ENCODE measurements around the gene KRT78. TPM values are rescaled to one million over a fixed set of nuclear protein-coding genes. Genes with fewer than 3 reads are reported as not detected.

Gene KRT78
- total and polyA plus RNA-seq, 2 donors (not counting 1 experiment from before 2014, with no cell fraction given), result not detected

DNA sequence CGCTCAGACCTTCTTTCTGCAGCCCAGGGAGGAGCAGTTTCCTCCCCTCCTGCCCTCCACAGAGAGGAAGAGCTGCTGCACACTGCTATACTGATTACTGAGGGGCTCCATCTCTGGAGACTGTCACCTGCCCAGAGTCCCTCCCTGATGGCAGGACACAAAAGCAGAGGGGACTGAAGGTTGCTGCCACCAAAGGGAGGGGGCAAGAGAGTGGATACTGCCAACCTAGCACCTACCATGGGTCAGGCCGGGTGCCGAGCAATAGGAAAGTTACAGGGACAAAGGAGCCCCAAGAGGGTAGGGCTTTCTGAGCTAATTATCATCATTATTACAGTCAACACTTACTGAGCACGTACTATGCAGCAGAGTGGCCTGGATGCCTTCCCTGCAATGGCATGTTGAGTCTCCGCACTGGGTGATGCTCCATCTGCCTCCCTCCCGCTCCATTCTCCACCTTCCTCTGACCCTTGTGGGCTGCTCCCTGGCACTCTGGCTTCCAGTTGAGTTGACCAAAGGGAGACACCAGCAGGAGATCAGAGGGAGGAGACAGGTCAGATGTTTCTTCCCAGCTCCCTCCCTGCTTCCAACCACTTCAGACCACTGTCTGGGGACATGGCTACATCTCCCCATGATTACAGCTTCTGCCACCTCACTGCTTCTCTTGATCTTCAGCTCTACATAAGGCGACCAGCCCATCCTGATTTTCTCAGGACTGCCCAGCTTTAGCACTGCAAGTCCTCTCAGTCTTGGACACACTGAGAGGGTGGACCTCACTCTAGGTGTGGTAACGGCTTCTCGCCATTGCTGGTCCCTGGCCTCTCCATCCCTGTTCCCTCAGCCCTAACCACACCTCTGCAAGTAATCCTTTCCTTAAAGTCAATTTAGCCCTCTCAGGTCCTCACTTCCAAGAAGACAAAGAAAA lies 12.0 kb downstream of the KRT78 start:
- Histone ChIP-seq H3K79me2 (ENCODE audit: control insufficient read depth, insufficient read depth, low read length) (no peaks in the 10 kb centered on the region), H3K4me1 (ENCODE audit: control insufficient read depth in 2 of 2, insufficient read depth in 2 of 2, low read length in 2 of 2) (no peaks in the 10 kb centered on the region), H3K36me3 (replicated peaks in 1 of 2; ENCODE audit: control extremely low read depth in 1 of 2, control insufficient read depth in 1 of 2, extremely low read depth in 1 of 2, insufficient read depth in 2 of 2, low read length in 1 of 2) (no peaks in the 10 kb centered on the region), H3K27me3 (replicated peaks in 1 of 4; ENCODE audit: control extremely low read depth in 1 of 4, control insufficient read depth in 3 of 4, insufficient read depth in 4 of 4, low read length in 3 of 4) (no peaks in the 10 kb centered on the region), H3K9ac (ENCODE audit: low read length) (no peak overlapping the region), H3K9me3 (ENCODE audit: control extremely low read depth in 1 of 3, control insufficient read depth in 2 of 3, insufficient read depth in 1 of 3, low read length in 2 of 3) (no peaks in the 10 kb centered on the region), H3K4me3 (ENCODE audit: control extremely low read depth in 1 of 5, extremely low read depth in 1 of 5, insufficient read depth in 1 of 5, low read depth in 2 of 5, low read length in 4 of 5) (no peak overlapping the region), H3K27ac (ENCODE audit: low read length in 2 of 2) (no peak overlapping the region), H3K4me2 (replicated peaks; ENCODE audit: low read depth, low read length, poor library complexity, severe bottlenecking) (no peak overlapping the region), H4K20me1 (ENCODE audit: control insufficient read depth, insufficient read depth, low read length, poor library complexity, severe bottlenecking) (no peaks in the 10 kb centered on the region), H2AFZ (ENCODE audit: insufficient read depth, low read depth, low read length, poor library complexity, severe bottlenecking) (no peak overlapping the region)
- H3K27ac Mint-ChIP-seq, result no peak overlapping the region
- intact Hi-C loops (cut with micrococcal nuclease), result no loop called here
- peaks cover 52% of the 10 kb centered on the region for H3K27me3 Mint-ChIP-seq
- ChIA-PET POLR2A (no interaction called here), CTCF (no interaction called here)
- no peak for DNase-seq
- TF ChIP-seq EZH2 (IDR thresholded peaks at IDR 0.05; ENCODE audit: borderline replicate concordance, insufficient read depth, low read depth, low read length, poor library complexity, severe bottlenecking), result no peak
- TF ChIP-seq, protein P1, sequence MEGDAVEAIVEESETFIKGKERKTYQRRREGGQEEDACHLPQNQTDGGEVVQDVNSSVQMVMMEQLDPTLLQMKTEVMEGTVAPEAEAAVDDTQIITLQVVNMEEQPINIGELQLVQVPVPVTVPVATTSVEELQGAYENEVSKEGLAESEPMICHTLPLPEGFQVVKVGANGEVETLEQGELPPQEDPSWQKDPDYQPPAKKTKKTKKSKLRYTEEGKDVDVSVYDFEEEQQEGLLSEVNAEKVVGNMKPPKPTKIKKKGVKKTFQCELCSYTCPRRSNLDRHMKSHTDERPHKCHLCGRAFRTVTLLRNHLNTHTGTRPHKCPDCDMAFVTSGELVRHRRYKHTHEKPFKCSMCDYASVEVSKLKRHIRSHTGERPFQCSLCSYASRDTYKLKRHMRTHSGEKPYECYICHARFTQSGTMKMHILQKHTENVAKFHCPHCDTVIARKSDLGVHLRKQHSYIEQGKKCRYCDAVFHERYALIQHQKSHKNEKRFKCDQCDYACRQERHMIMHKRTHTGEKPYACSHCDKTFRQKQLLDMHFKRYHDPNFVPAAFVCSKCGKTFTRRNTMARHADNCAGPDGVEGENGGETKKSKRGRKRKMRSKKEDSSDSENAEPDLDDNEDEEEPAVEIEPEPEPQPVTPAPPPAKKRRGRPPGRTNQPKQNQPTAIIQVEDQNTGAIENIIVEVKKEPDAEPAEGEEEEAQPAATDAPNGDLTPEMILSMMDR (IDR thresholded peaks at IDR 0.05), result no peak
- no peaks in the 10 kb centered on the region for H3K4me1 Mint-ChIP-seq
- H3K9me3 Mint-ChIP-seq (ENCODE audit: insufficient read depth), result no peaks in the 10 kb centered on the region
- H3K4me3 Mint-ChIP-seq, result no peak overlapping the region
- ATAC-seq (ENCODE audit: low read depth), result no peak
- 87% methylated on average over 7 of the region's 9 CpGs for WGBS (ENCODE audit: insufficient coverage)

DNA sequence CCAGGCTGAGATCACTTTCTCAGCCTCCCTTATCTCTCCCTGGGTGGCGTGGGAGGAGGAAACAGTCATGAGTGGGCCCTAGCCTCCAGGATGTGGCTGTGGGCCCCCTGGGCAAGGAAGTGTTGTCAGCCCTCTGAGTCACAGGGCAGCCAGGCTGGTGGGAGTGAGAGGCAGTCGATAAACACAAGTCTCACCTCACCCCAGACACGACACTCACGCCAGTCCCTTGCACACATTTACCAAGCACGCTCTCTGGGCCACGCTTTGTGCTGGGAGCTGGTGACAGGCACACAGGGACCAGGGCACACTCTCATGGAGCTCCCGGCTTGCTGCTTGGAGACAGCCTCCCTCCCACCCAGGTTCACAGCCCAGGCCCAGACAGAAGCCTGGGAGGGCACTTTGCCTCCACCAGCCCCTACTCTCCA lies 12.7 kb downstream of the KRT78 start:
- Mint-ChIP-seq H3K27ac (no peak overlapping the region), H3K9me3 (ENCODE audit: insufficient read depth) (no peaks in the 10 kb centered on the region), H3K27me3 (peaks cover 49% of the 10 kb centered on the region), H3K4me3 (no peak overlapping the region), H3K4me1 (no peaks in the 10 kb centered on the region)
- H3K27me3 ChIP-seq (replicated peaks in 1 of 4; ENCODE audit: control extremely low read depth in 1 of 4, control insufficient read depth in 3 of 4, insufficient read depth in 4 of 4, low read length in 3 of 4), result no peaks in the 10 kb centered on the region
- no peak overlapping the region for H3K4me3 ChIP-seq (ENCODE audit: control extremely low read depth in 1 of 5, extremely low read depth in 1 of 5, insufficient read depth in 1 of 5, low read depth in 2 of 5, low read length in 4 of 5)
- no peaks in the 10 kb centered on the region for H4K20me1 ChIP-seq (ENCODE audit: control insufficient read depth, insufficient read depth, low read length, poor library complexity, severe bottlenecking)
- no peak for ATAC-seq (ENCODE audit: low read depth)
- H3K36me3 ChIP-seq (replicated peaks in 1 of 2; ENCODE audit: control extremely low read depth in 1 of 2, control insufficient read depth in 1 of 2, extremely low read depth in 1 of 2, insufficient read depth in 2 of 2, low read length in 1 of 2), result no peaks in the 10 kb centered on the region
- TF ChIP-seq, protein P1 (IDR thresholded peaks at IDR 0.05), result no peak
- no peak for TF ChIP-seq EZH2 (IDR thresholded peaks at IDR 0.05; ENCODE audit: borderline replicate concordance, insufficient read depth, low read depth, low read length, poor library complexity, severe bottlenecking)
- no peak overlapping the region for H3K27ac ChIP-seq (ENCODE audit: low read length in 2 of 2)
- no peak for DNase-seq
- intact Hi-C loops (cut with micrococcal nuclease), result no loop called here
- H2AFZ ChIP-seq (ENCODE audit: insufficient read depth, low read depth, low read length, poor library complexity, severe bottlenecking), result no peak overlapping the region
- no peaks in the 10 kb centered on the region for H3K79me2 ChIP-seq (ENCODE audit: control insufficient read depth, insufficient read depth, low read length)
- no peaks in the 10 kb centered on the region for H3K4me1 ChIP-seq (ENCODE audit: control insufficient read depth in 2 of 2, insufficient read depth in 2 of 2, low read length in 2 of 2)
- ChIA-PET CTCF (no interaction called here), POLR2A (no interaction called here)
- no peaks in the 10 kb centered on the region for H3K9me3 ChIP-seq (ENCODE audit: control extremely low read depth in 1 of 3, control insufficient read depth in 2 of 3, insufficient read depth in 1 of 3, low read length in 2 of 3)
- H3K4me2 ChIP-seq (replicated peaks; ENCODE audit: low read depth, low read length, poor library complexity, severe bottlenecking), result no peak overlapping the region
- 78% methylated on average over 6 of the region's 7 CpGs for WGBS (ENCODE audit: insufficient coverage)
- no peak overlapping the region for H3K9ac ChIP-seq (ENCODE audit: low read length)
